Measurements from ENCODE around the gene FBLN2. TPM values are rescaled to one million over a fixed set of nuclear protein-coding genes. Genes with fewer than 3 reads are reported as not detected.
"Not testable (repeated sequence)": the region's sequence is repeated elsewhere in the genome, so short reads cannot be mapped to it uniquely, and the experiment has no call there.

The FBLN2 gene
- total and polyA plus RNA-seq, 5 donors from 2014 or later, result not detected

DNA sequence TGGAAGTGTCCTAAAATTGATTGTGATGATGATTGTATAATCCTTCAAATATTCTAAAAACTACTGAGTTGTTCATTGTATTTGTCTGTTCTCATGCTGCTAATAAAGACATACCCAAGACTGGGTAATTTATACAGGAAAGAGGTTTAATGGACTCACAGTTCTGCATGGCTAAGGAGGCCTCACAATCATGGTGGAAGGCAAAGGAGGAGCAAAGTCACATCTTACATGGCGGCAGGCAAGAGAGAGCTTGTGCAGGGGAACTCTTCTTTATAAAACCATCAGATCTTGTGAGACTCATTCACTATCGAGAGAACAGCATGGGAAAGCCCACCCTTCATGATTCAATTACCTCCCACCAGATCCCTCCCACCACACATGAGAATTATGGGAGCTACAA is 27.2 kb upstream of the FBLN2 start:
- H3K36me3 ChIP-seq (ENCODE audit: control insufficient read depth, insufficient read depth, low read length); H3K4me3 Mint-ChIP-seq; H3K27ac ChIP-seq (ENCODE audit: insufficient read depth, low read length, poor library complexity, severe bottlenecking); H3K36me3 Mint-ChIP-seq; H3K27me3 Mint-ChIP-seq; H3K27me3 ChIP-seq (ENCODE audit: control insufficient read depth, insufficient read depth, low read length); H3K4me1 ChIP-seq (ENCODE audit: control insufficient read depth, insufficient read depth, low read length, poor library complexity, severe bottlenecking); DNase-seq; ATAC-seq (ENCODE audit: low read depth in 2 of 2); H3K4me3 ChIP-seq (ENCODE audit: low read depth, low read length); H3K27ac Mint-ChIP-seq; H3K4me1 Mint-ChIP-seq; H3K9me3 ChIP-seq (ENCODE audit: control insufficient read depth in 2 of 2, low read length in 2 of 2): not testable (repeated sequence)
- peaks cover 0 to 14% (median 2%) of the 10 kb centered on the region in 7 donors for H3K9me3 Mint-ChIP-seq

DNA sequence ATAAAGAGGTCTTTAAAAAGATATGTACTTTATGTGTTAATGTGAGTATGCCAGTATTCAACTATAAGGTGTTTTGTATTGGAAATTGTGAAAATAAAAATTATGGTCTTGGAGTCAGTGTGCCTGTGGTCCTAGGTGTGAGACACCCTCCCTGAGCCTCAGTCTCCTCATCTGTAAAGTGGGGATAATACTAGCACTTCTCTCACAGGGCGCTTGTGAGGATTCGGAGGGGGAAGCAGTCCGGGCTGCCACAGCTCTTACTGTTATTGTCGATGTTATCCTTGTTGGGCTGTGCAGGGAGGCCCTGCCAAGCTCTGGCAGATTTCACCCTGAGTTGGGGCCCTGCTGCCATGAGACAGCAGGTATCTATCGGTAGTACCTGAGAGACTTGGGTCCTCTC is 26.7 kb upstream of the FBLN2 start:
- no peak for ATAC-seq (ENCODE audit: low read depth in 2 of 2)
- Mint-ChIP-seq H3K27ac (no peak overlapping the region), H3K36me3 (no peaks in the 10 kb centered on the region), H3K4me1 (no peaks in the 10 kb centered on the region), H3K27me3 (peaks cover 9% of the 10 kb centered on the region), H3K9me3 (peaks cover 0 to 14% (median 2%) of the 10 kb centered on the region in 7 donors), H3K4me3 (no peak overlapping the region)
- H3K4me3 ChIP-seq (ENCODE audit: low read depth, low read length), result no peak overlapping the region
- no peak overlapping the region for H3K27ac ChIP-seq (ENCODE audit: insufficient read depth, low read length, poor library complexity, severe bottlenecking)
- no peaks in the 10 kb centered on the region for H3K9me3 ChIP-seq (ENCODE audit: control insufficient read depth in 2 of 2, low read length in 2 of 2)
- no peaks in the 10 kb centered on the region for H3K36me3 ChIP-seq (ENCODE audit: control insufficient read depth, insufficient read depth, low read length)
- no peak for DNase-seq
- no peaks in the 10 kb centered on the region for H3K27me3 ChIP-seq (ENCODE audit: control insufficient read depth, insufficient read depth, low read length)
- no peaks in the 10 kb centered on the region for H3K4me1 ChIP-seq (ENCODE audit: control insufficient read depth, insufficient read depth, low read length, poor library complexity, severe bottlenecking)

DNA sequence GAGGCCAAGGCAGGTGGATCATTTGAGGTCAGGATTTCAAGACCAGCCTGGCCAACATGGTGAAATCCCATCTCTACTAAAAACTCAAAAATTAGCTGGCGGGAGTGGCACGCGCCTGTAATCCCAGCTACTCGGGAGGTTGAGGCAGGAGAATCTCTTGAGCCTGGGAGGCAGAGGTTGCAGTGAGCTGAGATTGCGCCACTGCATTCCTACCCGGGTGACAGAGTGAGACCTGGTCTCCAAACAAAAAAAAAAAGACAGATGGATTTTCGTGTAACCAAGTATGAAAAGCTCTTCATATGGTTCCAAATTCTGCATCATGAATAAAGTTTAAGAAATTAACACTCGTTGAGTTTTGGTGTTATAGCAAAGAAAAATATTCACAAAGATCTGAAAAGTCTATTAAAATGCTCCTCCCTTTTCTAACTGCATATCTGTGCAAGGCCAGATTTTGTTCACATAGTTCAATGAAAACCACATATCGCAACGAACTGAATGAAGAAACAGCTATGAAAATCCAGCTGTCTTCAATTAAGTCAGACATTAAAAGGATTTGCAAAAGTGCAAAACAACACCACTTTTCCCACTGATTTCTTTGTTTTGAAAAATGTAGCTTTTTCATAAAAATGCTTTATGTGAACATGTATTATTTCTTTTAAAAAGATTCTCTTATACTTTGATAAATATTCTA is 23.8 kb upstream of the FBLN2 start:
- no peaks in the 10 kb centered on the region for H3K4me1 ChIP-seq (ENCODE audit: control insufficient read depth, insufficient read depth, low read length, poor library complexity, severe bottlenecking)
- DNase-seq (no peak), ATAC-seq (ENCODE audit: low read depth in 2 of 2) (no peak)
- Mint-ChIP-seq H3K27me3 (peaks cover 5% of the 10 kb centered on the region), H3K4me3 (no peak overlapping the region), H3K36me3 (no peaks in the 10 kb centered on the region), H3K9me3 (peaks cover 0 to 14% (median 1%) of the 10 kb centered on the region in 7 donors), H3K4me1 (no peaks in the 10 kb centered on the region), H3K27ac (no peak overlapping the region)
- H3K27me3 ChIP-seq (ENCODE audit: control insufficient read depth, insufficient read depth, low read length), result no peaks in the 10 kb centered on the region
- H3K9me3 ChIP-seq (ENCODE audit: control insufficient read depth in 2 of 2, low read length in 2 of 2), result no peaks in the 10 kb centered on the region
- no peaks in the 10 kb centered on the region for H3K36me3 ChIP-seq (ENCODE audit: control insufficient read depth, insufficient read depth, low read length)
- H3K27ac ChIP-seq (ENCODE audit: insufficient read depth, low read length, poor library complexity, severe bottlenecking), result no peak overlapping the region
- H3K4me3 ChIP-seq (ENCODE audit: low read depth, low read length), result no peak overlapping the region

DNA sequence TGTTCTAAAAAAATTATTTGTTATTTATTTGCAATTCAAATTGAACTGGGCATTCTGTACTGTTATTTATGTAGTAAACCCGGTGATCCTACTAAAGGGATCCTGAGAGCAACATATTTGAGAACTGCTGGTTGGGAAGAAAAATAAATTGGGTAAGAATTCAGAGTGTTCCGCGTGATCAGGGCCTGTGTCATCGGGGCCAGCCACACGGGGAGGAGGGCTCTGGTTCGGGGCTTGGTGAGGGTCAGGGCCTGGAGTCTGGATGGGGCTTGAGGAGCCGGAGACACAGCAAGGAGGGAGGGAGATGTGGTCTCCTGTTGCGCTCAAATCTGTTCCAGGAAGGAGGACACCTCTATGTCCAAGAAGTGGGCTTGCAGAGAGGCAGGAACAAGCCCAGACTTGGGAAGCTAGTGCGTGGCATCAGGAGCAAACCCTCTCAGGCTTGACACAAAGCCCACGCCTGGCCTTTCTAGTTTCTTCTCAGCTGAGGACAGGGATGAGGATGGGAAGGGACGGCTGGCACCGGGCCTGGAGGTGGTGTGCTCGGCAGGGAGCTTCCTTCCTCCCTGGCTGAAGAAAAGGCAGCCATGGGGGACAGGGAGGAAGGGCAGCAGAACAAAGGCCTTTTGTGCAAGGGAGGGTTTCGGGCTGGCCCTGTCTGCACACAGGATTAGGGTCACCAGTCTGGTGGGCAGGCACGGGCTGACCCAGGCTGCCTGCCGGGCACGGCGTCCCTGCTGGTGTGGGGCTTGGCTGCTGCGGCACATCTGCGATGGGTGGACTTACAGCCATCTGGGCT is 22.9 kb upstream of the FBLN2 start:
- Mint-ChIP-seq H3K9me3 (peaks cover 0 to 14% (median 1%) of the 10 kb centered on the region in 7 donors), H3K4me1 (peaks cover 0 to 4% (median 0%) of the 10 kb centered on the region in 4 donors), H3K27ac (no peak overlapping the region), H3K27me3 (peaks cover 5% of the 10 kb centered on the region), H3K36me3 (no peaks in the 10 kb centered on the region), H3K4me3 (no peak overlapping the region)
- Histone ChIP-seq H3K36me3 (ENCODE audit: control insufficient read depth, insufficient read depth, low read length) (no peaks in the 10 kb centered on the region), H3K4me3 (ENCODE audit: low read depth, low read length) (no peak overlapping the region), H3K9me3 (ENCODE audit: control insufficient read depth in 2 of 2, low read length in 2 of 2) (no peaks in the 10 kb centered on the region), H3K27me3 (ENCODE audit: control insufficient read depth, insufficient read depth, low read length) (no peaks in the 10 kb centered on the region), H3K4me1 (ENCODE audit: control insufficient read depth, insufficient read depth, low read length, poor library complexity, severe bottlenecking) (no peaks in the 10 kb centered on the region), H3K27ac (ENCODE audit: insufficient read depth, low read length, poor library complexity, severe bottlenecking) (no peak overlapping the region)
- DNase-seq (no peak), ATAC-seq (ENCODE audit: low read depth in 2 of 2) (no peak)

DNA sequence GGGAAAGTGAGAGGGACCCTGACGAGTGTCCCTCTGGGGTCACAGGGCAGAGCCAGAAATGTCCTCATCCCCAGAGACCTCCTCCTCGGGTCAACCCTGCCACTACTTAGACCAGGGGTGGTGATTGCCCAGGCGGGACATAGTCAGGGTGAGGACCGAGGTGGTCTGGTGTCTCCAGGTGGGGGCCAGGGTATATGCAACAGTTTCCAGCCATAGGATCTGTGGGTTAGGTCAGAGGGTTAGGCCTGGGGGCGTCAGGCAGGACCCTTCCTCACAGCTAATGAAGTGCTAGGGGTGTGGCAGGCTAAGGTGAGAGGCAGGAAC is 22.3 kb upstream of the FBLN2 start:
- H3K9me3 Mint-ChIP-seq, result peaks cover 0 to 10% (median 1%) of the 10 kb centered on the region in 7 donors
- H3K36me3 Mint-ChIP-seq, result no peaks in the 10 kb centered on the region
- H3K36me3 ChIP-seq (ENCODE audit: control insufficient read depth, insufficient read depth, low read length), result no peaks in the 10 kb centered on the region
- H3K9me3 ChIP-seq (ENCODE audit: control insufficient read depth in 2 of 2, low read length in 2 of 2), result no peaks in the 10 kb centered on the region
- no peak overlapping the region for H3K27ac ChIP-seq (ENCODE audit: insufficient read depth, low read length, poor library complexity, severe bottlenecking)
- DNase-seq (no peak), ATAC-seq (ENCODE audit: low read depth in 2 of 2) (no peak)
- no peak overlapping the region for H3K4me3 Mint-ChIP-seq
- H3K4me1 Mint-ChIP-seq, result peaks cover 0 to 6% (median 0%) of the 10 kb centered on the region in 4 donors
- H3K4me1 ChIP-seq (ENCODE audit: control insufficient read depth, insufficient read depth, low read length, poor library complexity, severe bottlenecking), result no peaks in the 10 kb centered on the region
- no peaks in the 10 kb centered on the region for H3K27me3 ChIP-seq (ENCODE audit: control insufficient read depth, insufficient read depth, low read length)
- H3K27ac Mint-ChIP-seq, result no peak overlapping the region
- H3K27me3 Mint-ChIP-seq, result peaks cover 5% of the 10 kb centered on the region
- no peak overlapping the region for H3K4me3 ChIP-seq (ENCODE audit: low read depth, low read length)

DNA sequence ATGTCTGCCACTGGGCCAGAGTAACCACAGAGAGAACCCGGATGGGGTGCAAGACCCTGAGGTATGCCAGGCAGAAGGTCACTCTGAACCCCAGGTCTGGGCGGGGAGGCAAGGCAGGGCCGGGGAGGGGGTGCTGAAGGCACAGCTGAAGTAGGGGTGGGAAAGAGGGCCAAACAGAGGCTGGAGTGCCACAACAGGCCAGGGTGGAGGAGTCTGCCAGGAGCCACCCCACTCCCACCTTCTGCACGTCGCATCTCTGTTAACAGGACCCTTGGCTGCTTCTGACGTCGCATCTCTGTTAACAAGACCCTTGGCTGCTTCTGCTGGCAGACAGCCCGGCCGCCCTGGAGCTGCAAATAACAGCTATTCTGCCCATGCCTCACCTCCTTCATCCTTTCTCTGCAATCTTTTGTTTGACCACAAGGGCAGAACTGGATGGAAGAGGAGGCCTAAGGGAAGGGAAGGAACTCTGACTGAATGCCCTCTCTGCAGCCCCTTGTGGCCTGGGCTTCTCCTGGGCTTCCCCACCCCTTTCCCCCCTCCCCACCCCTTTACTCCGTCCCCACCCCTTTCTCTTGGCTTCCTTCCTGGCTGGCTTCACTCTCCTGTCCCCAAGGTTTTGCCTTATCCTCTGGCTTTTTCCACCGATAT is 20.6 kb upstream of the FBLN2 start:
- H3K9me3 Mint-ChIP-seq, result peaks cover 0 to 2% (median 0%) of the 10 kb centered on the region in 7 donors
- no peak overlapping the region for H3K4me3 Mint-ChIP-seq
- H3K27me3 ChIP-seq (ENCODE audit: control insufficient read depth, insufficient read depth, low read length), result no peaks in the 10 kb centered on the region
- no peak for DNase-seq
- no peaks in the 10 kb centered on the region for H3K4me1 ChIP-seq (ENCODE audit: control insufficient read depth, insufficient read depth, low read length, poor library complexity, severe bottlenecking)
- H3K27me3 Mint-ChIP-seq, result no peaks in the 10 kb centered on the region
- H3K27ac ChIP-seq (ENCODE audit: insufficient read depth, low read length, poor library complexity, severe bottlenecking), result no peak overlapping the region
- ATAC-seq (ENCODE audit: low read depth in 2 of 2), result no peak
- no peak overlapping the region for H3K4me3 ChIP-seq (ENCODE audit: low read depth, low read length)
- H3K9me3 ChIP-seq (ENCODE audit: control insufficient read depth in 2 of 2, low read length in 2 of 2), result no peaks in the 10 kb centered on the region
- H3K36me3 Mint-ChIP-seq, result no peaks in the 10 kb centered on the region
- H3K36me3 ChIP-seq (ENCODE audit: control insufficient read depth, insufficient read depth, low read length), result no peaks in the 10 kb centered on the region
- H3K4me1 Mint-ChIP-seq, result peaks cover 0 to 6% (median 0%) of the 10 kb centered on the region in 4 donors
- H3K27ac Mint-ChIP-seq, result no peak overlapping the region

DNA sequence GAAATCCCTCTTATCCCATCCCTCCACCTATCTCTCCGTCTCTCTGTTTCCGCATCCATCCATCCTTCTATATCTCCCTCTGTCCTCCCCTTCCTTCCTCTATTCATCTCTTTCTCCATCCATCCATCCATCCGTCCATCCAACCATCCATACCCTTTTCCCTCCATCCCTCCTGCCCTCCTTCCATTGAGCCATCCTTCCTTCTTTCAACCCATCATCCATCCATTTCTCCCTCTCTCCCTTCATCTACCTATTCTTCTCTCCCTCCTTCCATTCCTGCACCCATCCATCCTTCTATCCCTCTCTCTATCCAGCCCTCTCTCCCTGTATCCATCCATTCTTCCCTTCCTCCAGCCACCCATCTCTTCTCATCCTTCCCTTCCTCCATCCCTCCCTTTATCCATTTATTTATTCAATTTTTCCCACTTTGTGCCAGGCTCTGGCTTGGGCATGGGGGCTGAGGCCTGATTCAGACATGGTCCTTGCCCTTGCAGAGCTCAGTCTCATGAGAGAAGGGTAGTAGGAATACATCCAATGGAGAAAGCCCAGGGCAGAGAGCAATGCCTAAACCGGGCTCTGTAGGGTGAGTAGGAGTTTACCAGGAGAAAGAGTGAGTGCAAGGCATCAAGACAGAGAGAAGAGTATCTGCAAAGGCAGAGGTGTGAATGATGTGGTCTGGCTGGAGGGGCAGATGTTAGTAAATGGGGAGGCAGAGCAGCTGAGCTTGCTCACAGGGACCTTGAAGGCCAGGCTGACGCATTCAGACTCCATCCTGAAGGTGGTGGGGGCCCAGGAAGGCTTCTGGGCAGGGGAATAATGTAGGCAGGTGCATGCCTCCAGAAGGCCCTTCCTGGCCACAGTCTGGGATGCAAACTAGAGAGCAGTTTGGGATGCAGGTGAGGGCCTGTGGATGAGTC is 19.5 kb upstream of the FBLN2 start:
- no peak overlapping the region for H3K27ac Mint-ChIP-seq
- H3K27me3 ChIP-seq (ENCODE audit: control insufficient read depth, insufficient read depth, low read length), result no peaks in the 10 kb centered on the region
- H3K4me1 ChIP-seq (ENCODE audit: control insufficient read depth, insufficient read depth, low read length, poor library complexity, severe bottlenecking), result no peaks in the 10 kb centered on the region
- H3K4me3 ChIP-seq (ENCODE audit: low read depth, low read length), result no peak overlapping the region
- H3K4me3 Mint-ChIP-seq, result no peak overlapping the region
- no peaks in the 10 kb centered on the region for H3K36me3 Mint-ChIP-seq
- H3K36me3 ChIP-seq (ENCODE audit: control insufficient read depth, insufficient read depth, low read length), result no peaks in the 10 kb centered on the region
- ATAC-seq (ENCODE audit: low read depth in 2 of 2) (no peak), DNase-seq (no peak)
- H3K27me3 Mint-ChIP-seq, result no peaks in the 10 kb centered on the region
- no peak overlapping the region for H3K27ac ChIP-seq (ENCODE audit: insufficient read depth, low read length, poor library complexity, severe bottlenecking)
- peaks cover 0 to 6% (median 0%) of the 10 kb centered on the region in 4 donors for H3K4me1 Mint-ChIP-seq
- peaks cover 0 to 2% (median 0%) of the 10 kb centered on the region in 7 donors for H3K9me3 Mint-ChIP-seq
- H3K9me3 ChIP-seq (ENCODE audit: control insufficient read depth in 2 of 2, low read length in 2 of 2), result no peaks in the 10 kb centered on the region

Measured in CD4-positive, CD25-positive, alpha-beta regulatory T cell (primary cell).